Cortex of kidney (tissue), 1 donor: Measurements from ENCODE around the gene NUCB2.
A peak's percentile ranks its signal among the peaks of the same experiment; 100 is the strongest.
"Not testable (repeated sequence)": the region's sequence is repeated elsewhere in the genome, so short reads cannot be mapped to it uniquely, and the experiment has no call there.

ENCODE experiments used
- DNase-seq: peaks from one replicate; lab custom pipeline; 2025; lab: John Stamatoyannopoulos, UW

NUCB2 gene

DNA sequence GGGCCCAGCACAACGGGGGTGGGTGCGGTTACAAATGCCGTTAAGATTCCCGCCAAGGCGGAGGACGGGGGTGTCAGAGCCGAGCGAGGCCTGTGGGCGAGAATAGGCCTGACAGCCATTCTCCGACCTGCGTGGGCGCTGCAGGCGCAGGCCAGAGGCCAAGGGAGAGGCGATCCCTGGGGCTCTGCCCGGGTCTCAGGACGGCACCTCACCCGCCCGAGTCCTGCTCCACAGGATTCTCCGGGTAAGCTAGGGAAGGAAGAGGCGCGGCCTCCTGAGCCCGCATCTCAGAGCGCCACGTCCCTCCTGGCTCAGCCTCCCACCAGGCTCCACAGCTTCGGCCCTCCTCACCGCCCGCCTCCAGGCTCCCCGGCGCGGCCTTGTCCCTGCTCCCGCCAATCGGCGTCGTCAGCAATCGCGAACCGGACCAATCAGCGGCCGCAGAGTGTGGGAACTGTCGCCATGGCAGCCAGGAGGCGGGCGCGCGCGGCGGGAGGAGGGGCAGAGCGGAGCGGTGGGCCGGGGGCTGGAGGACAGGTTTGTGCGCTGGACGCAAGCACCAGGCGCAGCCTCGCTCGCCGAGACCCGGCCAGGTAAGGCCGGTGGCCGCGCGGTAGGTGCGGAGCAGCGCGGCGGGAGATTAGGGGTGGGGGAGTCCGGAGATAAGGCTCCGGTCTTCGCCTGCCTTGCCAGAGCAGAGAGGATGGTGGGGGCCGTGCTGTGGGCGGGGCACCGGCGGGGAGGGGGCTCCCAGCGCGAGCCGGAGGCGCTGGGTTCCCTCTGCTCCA is at the start of gene NUCB2:
Gene NUCB2, plus strand, starts transcription at position 504 of the 788 bp plus-strand sequence. CDS start 18,585 bp downstream, outside the sequence.
- DNase-seq, result peak; percentile 49

- DNase-seq, result not testable (repeated sequence)
Measured at GRCh38 chr11:17228186-17228925, 48.2 kb upstream of the NUCB2 start.

DNA sequence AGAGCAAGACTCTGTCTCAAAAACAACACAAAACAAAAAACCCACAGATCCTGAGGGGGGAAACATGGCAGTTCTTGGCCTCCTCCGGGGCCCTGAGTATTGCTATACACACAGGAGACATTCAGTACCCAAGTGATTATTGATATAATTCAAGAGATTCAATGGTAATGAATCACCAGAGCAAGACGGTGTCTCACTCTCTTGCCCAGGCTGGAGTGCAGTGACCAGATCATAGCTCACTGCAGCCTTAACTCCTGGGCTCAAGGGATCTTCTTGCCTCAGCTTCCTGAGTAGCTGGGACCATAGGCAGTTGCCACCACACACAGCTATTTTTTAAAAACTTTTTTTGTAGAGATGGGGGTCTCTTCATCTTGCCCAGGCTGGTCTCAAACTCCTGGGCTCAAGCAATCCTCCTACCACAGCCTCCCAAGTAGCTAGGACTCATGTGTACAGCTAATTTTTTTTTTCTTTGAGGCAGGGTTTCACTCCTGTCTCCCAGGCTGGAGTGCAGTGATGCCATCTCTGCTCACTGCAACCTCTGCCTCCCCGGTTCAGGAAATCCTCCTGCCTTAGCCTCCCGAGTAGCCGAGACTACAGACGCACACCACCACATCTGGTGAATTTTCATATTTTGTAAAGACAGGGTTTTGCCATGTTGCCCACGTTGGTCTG is 46.9 kb upstream of the NUCB2 start:
- no peak for DNase-seq

DNA sequence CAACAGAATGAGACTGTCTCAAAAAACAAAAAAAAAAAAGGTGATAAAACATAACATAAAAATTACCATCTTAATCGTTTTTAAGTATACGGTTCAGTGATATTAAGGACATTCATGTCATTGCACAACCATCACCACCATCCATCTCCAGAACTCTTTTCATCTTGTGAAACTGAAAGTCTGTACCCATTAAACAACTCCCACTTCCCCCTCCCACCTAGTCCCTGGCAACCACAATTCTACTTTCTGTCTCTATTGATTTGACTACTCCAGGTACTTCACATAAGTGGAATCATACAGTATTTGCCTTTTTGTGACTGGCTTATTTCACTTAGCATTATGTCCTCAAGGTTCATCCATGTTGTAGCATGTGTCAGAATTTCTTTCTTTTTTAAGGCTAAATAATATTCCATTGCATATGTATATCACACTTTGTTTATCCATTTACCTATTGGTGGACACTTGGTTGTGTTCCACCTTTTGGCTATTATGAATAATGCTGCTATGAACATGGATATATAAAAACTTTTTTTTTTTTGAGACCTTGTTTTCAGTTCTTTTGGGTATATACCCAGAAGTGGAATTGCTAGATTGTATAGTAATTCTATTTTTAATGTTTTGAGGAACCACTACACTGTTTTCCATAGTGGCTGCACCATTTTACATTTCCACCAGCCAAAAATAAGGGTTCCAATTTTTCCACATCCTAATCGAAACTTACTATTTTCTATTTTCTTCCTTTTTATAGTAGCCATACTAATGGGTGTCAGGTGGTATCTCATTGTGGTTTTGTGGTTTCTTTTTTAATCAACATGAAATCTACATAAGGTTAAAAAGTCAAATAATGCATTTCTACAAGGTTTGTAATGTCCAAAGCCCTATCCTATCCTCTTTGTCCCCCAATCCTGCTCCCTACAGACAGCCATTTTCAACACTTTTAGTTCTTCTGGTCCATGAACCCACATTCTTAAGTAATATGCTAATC is 45.4 kb upstream of the NUCB2 start:
- DNase-seq, result no peak

DNA sequence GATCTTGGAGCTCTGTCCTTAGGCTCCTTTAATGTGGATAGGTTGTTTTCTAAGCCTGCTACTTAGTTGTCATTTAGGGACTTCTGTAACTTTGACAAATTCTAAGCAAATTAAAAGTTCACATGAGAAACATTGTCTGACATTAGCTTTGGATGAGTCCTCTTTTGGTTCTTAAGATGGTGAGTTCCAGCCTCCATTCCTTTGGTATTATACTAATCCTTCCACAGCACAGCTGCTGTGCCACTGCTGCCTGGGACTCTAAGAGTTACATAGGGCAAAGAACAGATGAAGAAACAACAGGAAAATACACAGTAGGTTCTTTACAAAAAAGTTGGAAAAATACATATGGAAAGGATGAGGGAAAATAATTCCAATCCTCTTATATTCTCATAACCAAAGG is 43.4 kb upstream of the NUCB2 start:
- no peak for DNase-seq

DNA sequence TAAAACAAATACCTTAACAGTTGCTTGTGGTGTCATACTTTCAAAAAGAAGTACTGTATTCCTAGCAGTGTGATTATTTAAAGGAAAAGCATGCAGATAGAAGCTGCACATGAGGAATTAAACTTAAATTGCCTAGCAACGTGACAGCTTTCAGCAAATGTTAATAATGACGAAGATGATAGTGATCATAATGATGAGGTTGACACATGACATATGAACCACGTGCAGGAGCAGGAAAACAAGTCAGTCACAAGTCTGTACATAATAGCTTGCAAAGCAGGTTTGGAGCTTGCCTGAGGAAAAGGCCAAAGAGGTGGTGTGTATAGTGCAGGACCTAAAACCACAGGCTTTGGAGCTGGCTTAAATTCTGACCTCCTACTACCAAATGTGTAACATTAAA is 38.2 kb upstream of the NUCB2 start:
- no peak for DNase-seq

GRCh38 chr11:17239927-17240326 is 36.6 kb upstream of the NUCB2 start:
- DNase-seq, result not testable (repeated sequence)

GRCh38 chr11:17240780-17241179 is 35.8 kb upstream of the NUCB2 start:
- no peak for DNase-seq

GRCh38 chr11:17242954-17243353 is 33.6 kb upstream of the NUCB2 start:
- not testable (repeated sequence) for DNase-seq

- no peak for DNase-seq
Measured at GRCh38 chr11:17244046-17244445, 32.5 kb upstream of the NUCB2 start.

DNA sequence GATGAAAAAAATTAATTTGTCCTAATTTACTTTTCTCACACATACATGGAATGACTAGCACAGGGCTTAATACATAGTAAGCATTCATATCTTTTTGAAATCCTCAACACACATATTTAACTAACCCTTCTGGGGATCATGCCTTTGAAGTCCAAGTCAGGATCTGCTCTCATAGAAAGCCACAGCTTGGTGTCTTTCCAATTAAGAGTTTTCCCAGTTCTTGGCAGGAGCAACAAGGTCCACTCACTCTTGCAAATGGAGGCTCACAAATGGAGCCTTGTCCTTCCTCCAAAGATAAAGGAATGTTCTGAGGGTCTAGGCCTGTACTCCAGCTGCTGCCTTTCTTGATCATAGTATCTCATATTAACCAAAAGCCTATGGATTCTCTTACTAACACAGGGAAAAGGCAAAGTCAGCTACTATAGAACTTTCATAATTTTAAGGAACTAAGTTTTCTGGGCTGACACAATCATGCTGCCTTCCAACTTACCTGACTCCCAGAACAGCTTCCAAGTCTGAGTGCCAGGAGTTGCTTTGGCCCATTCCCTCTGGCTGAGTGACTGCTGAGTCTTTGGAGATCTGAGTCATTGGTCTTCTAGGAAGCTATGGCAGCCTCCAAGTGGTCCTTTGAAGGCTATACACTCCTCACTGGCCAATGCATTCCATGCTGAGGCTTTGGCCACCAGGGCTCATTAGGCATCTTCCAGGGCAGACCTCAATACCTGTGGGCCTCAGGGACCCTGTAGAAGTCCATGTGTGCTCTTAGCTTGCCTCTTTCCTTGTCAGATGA is 25.8 kb upstream of the NUCB2 start:
- no peak for DNase-seq

DNA sequence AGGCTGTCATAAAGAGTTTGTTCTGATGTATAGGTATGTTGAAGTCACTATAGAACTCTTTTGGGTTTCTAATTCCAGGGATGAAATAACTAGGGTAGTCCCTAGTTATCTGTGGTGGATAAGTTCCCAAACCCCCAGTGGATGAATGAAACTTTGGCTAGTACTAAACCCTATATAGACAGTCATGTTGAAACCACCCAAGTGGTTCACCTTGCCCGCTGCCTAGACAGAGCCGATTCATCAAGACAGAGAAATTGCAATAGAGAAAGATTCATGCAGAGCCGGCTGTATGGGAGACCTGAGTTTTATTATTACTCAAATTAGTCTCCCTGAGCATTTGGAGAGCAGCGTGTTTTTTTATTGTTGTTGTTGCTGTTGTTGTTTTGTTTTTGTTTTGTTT is 23.8 kb upstream of the NUCB2 start:
- DNase-seq, result no peak

- no peak for DNase-seq
Measured at GRCh38 chr11:17256512-17256911, 20.0 kb upstream of the NUCB2 start.

DNA sequence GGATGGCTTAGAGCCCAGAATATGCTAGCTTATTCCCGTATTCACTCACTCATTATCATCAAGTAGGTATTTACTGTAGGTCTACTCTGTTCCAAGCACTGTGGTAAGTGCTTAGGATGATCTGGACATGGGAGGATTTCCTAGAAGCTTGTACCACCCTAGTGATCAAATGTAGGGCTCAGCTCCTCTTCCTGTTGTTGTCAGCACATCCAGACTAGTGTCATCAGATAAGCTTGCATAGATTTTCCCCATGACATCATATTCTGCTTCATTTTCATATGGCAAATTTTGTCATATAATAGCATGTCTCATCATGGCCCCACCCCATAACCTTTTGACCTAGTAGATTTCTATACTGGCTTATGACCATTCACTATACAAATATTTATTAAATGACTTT is 19.3 kb upstream of the NUCB2 start:
- DNase-seq, result no peak

GRCh38 chr11:17258670-17259069 is 17.9 kb upstream of the NUCB2 start:
- DNase-seq, result no peak

GRCh38 chr11:17259519-17259918 is 17.0 kb upstream of the NUCB2 start:
- DNase-seq, result no peak

DNA sequence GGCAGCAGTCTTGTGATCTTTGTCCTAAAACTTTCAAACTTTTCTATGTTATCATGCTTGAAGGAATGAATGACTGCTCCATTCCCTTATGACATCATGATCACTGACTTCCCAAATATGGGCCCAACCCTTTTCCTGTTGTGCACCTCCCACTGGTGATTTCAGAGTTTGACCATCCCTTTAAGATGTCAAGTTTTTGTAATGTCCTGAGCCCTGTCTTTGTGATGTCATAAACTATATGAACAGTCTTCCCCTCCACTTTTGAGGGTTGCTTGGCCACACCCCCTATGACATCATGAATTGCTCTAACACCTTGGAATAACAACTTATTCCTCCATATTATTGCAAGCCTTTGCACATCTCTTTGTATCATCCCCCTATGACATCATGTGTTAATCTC is 16.5 kb upstream of the NUCB2 start:
- no peak for DNase-seq

DNA sequence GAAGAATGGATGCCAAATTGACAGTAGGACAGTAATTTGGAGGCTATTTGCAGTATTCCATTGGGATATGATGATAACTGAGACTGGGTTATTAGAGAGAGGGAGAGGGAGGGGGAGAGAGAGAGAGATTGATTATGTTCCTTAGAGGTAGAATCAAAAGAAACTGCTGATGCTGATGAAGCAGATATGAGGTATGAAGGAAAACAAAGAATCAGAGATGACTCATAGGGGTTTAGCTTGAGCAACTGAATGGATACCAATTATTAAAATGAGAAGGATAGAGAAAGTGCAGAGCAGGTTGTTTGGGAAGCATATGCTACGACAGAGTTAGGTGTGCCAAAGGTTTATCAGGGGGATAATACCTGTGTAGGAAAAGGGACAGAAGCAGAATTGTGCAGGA is 12.8 kb upstream of the NUCB2 start:
- no peak for DNase-seq

GRCh38 chr11:17266781-17267180 is 9.8 kb upstream of the NUCB2 start:
- DNase-seq, result no peak

DNA sequence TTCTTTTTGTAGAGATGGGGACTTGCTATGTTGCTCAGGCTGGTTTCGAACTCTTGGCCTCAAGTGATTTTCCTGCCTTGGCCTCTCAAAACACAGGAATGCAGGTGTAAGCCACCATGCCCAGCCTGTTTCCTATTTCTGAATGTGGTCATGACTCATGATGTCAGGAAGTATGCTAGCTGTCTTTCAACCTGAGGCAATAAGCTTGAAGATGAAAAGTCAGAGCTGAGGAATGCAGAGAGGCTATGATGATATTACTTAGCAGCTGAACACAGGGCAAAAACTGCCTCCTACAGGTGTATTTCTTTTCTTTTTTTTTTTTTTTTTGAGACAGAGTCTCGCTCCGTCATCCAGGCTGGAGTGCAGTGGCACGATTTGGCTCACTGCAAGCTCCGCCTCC is 9.0 kb upstream of the NUCB2 start:
- no peak for DNase-seq

- not testable (repeated sequence) for DNase-seq
Measured at GRCh38 chr11:17268500-17268899, 8.0 kb upstream of the NUCB2 start.
